HepG2 (cell line): ENCODE data around the gene KLHL21. TPM values are rescaled to one million over a fixed set of nuclear protein-coding genes. Genes with fewer than 3 reads are reported as not detected.

Experiments
- ATAD3A ChIP-seq: sonication (generic); formaldehyde crosslinking; IDR thresholded peaks from 2 replicates; pipeline ENCODE4 v1.4.0; 2020; ENCODE audit warnings: missing genetic modification reagents
- CREM ChIP-seq, 2 experiments: sonication (generic) in 1 of 2; formaldehyde crosslinking in 1 of 2; IDR thresholded peaks; 2 replicates each; pipeline versions ENCODE4 v1.4.0 to v1.6.1; 2016 to 2020; ENCODE audit warnings: antibody characterized with exemption in 1 of 2, mild to moderate bottlenecking in 1 of 2, missing genetic modification reagents in 1 of 2
- FOXJ3 ChIP-seq: sonication (generic); formaldehyde crosslinking; IDR thresholded peaks from 2 replicates; pipeline ENCODE4 v1.4.0; 2020; ENCODE audit warnings: missing genetic modification reagents, mild to moderate bottlenecking, borderline replicate concordance
- GATAD2A ChIP-seq: IDR thresholded peaks from 2 replicates; pipeline ENCODE4 v1.6.1; 2016
- HOXA5 ChIP-seq: sonication (generic); formaldehyde crosslinking; IDR thresholded peaks from 2 replicates; pipeline ENCODE4 v1.4.0; 2020; ENCODE audit warnings: missing genetic modification reagents
- KAT2B ChIP-seq: fragments of 150-350 bp; IDR thresholded peaks from 2 replicates; pipeline ENCODE4 v1.6.1; 2014; ENCODE audit warnings: low read depth, low read length, borderline replicate concordance
- LCORL ChIP-seq, 2 experiments: fragments of 450-650 bp in 1 of 2; sonication (generic) in 1 of 2; formaldehyde crosslinking in 1 of 2; IDR thresholded peaks; 2 replicates each; pipeline versions ENCODE4 v1.5.0 to v1.6.1; 2017 to 2020; ENCODE audit warnings: antibody characterized with exemption in 1 of 2, missing genetic modification reagents in 1 of 2
- MAFF ChIP-seq: IDR thresholded peaks from 2 replicates; pipeline ENCODE4 v1.6.1; 2011; ENCODE audit warnings: low read depth, low read length, improper control_type of control experiment
- MED1 ChIP-seq: sonication (generic); formaldehyde crosslinking; IDR thresholded peaks from 2 replicates; pipeline ENCODE4 v1.4.0; 2020; ENCODE audit warnings: missing genetic modification reagents
- NR2C2 ChIP-seq: sonication (generic); formaldehyde crosslinking; IDR thresholded peaks from 2 replicates; pipeline ENCODE4 v1.4.0; 2020; ENCODE audit warnings: missing genetic modification reagents, mild to moderate bottlenecking, moderate library complexity, borderline replicate concordance
- PHB2 ChIP-seq: fragments of 450-650 bp; IDR thresholded peaks from 2 replicates; pipeline ENCODE4 v1.6.1; 2018; ENCODE audit not compliant: partially characterized antibody
- SP140L ChIP-seq: sonication (generic); formaldehyde crosslinking; IDR thresholded peaks from 2 replicates; pipeline ENCODE4 v1.4.0; 2020; ENCODE audit warnings: missing genetic modification reagents, borderline replicate concordance
- SP5 ChIP-seq: IDR thresholded peaks from 2 replicates; pipeline ENCODE4 v1.6.1; 2016; ENCODE audit warnings: low read depth, borderline replicate concordance
- SRF ChIP-seq: IDR thresholded peaks from 2 replicates; pipeline ENCODE4 v1.6.1; 2011; ENCODE audit warnings: mild to moderate bottlenecking, low read depth, low read length, moderate library complexity
- ZBTB25 ChIP-seq: IDR thresholded peaks from 2 replicates; pipeline ENCODE4 v1.6.1; 2018; ENCODE audit warnings: missing genetic modification reagents
- ZBTB38 ChIP-seq: sonication (generic); formaldehyde crosslinking; IDR thresholded peaks from 2 replicates; pipeline ENCODE4 v1.5.1; 2020; ENCODE audit warnings: mild to moderate bottlenecking, missing genetic modification reagents
- ZMAT3 ChIP-seq: sonication (generic); formaldehyde crosslinking; conservative IDR thresholded peaks from 2 replicates; pipeline ENCODE4 v1.7.0; 2021; ENCODE audit warnings: missing genetic modification reagents
- ZNF276 ChIP-seq: sonication (generic); formaldehyde crosslinking; IDR thresholded peaks from 2 replicates; pipeline ENCODE4 v1.4.0; 2020; ENCODE audit warnings: mild to moderate bottlenecking, low read depth, missing genetic modification reagents
- ZNF33A ChIP-seq: sonication (generic); formaldehyde crosslinking; IDR thresholded peaks from 2 replicates; pipeline ENCODE4 v1.5.1; 2020; ENCODE audit warnings: missing genetic modification reagents, mild to moderate bottlenecking, moderate library complexity, borderline replicate concordance
- ZNF431 ChIP-seq: sonication (generic); formaldehyde crosslinking; IDR thresholded peaks from 2 replicates; pipeline ENCODE4 v1.9.0; 2022; ENCODE audit warnings: missing genetic modification reagents, low read depth, mild to moderate bottlenecking, borderline replicate concordance
- ZNF740 ChIP-seq: sonication (generic); formaldehyde crosslinking; IDR thresholded peaks from 2 replicates; pipeline ENCODE4 v1.4.0; 2020; ENCODE audit warnings: missing genetic modification reagents
- ZNF891 ChIP-seq: sonication (generic); formaldehyde crosslinking; IDR thresholded peaks from 2 replicates; pipeline ENCODE4 v1.5.0; 2020; ENCODE audit warnings: mild to moderate bottlenecking, missing genetic modification reagents
- polyA plus RNA-seq, 8 experiments: library from polyadenylated mRNA; depleted of rRNA in 3 of 8; stranded (reverse) in 7 of 8; unstranded in 1 of 8; fragments of >200 nt; fragmentation: Illumina TruSeq in 4 of 8; extraction: Trizol in 4 of 8; gene quantifications; 2 replicates each; pipeline versions ENCODE4 v1.2.1 to v1.2.3, GENCODE V29; 2011 to 2016; ENCODE audit warnings: low read depth in 4 of 8, missing spikeins in 1 of 8, mixed read lengths in 1 of 8; ENCODE audit not compliant: insufficient read depth in 1 of 8
- total RNA-seq, 5 experiments: library from RNA; depleted of rRNA; stranded (reverse); fragments of >200 nt; fragmentation: Illumina TruSeq; extraction: Trizol; gene quantifications; 2 replicates each; pipeline ENCODE4 v1.2.3, GENCODE V29; 2016; ENCODE audit warnings: low read depth in 1 of 5
- TF ChIP-seq, protein P1 (sequence below): sonication (generic); formaldehyde crosslinking; IDR thresholded peaks from 2 replicates; pipeline ENCODE4 v1.8.0; 2023; ENCODE audit warnings: mild to moderate bottlenecking, missing genetic modification reagents
- TF ChIP-seq, protein P2 (sequence below): sonication (generic); formaldehyde crosslinking; IDR thresholded peaks from 2 replicates; pipeline ENCODE4 v1.8.1; 2023; ENCODE audit warnings: mild to moderate bottlenecking, moderate library complexity, missing genetic modification reagents

The KLHL21 gene
- total and polyA plus RNA-seq, 2 of the 13 experiments (the other 11 are each of a cell fraction or from before 2014, with no cell fraction given): 14.8 to 25.0 TPM

GRCh38 chr1:6601049-6601922 lies 1.4 kb downstream of the KLHL21 start (continued):
- TF ChIP-seq ZNF33A (CRISPR knock-in tag) (no peak), SRF (peak; percentile 94), ZBTB25 (CRISPR knock-in tag) (no peak), KAT2B (no peak), ZMAT3 (CRISPR knock-in tag) (no peak), FOXJ3 (CRISPR knock-in tag) (no peak), SP140L (CRISPR knock-in tag) (no peak), ZBTB38 (CRISPR knock-in tag) (no peak), ATAD3A (no peak), MAFF (peak; percentile 33; the same call in 1 of the 2 replicates), CREM (IDR thresholded peaks at IDR 0.05) (no peak; the same call in none of the 2 replicates), CREM (CRISPR knock-in tag; IDR thresholded peaks at IDR 0.05) (no peak), MED1 (peak; percentile 30; the same call in 1 of the 2 replicates), HOXA5 (CRISPR knock-in tag) (no peak), ZNF431 (CRISPR knock-in tag) (0 out of 2 replicates have a peak, but pooled peaks have one; percentile 3), ZNF891 (CRISPR knock-in tag) (no peak), NR2C2 (CRISPR knock-in tag) (peak; percentile 30; the same call in 1 of the 2 replicates), GATAD2A (CRISPR knock-in tag) (0 out of 2 replicates have a peak, but pooled peaks have one; percentile 19), ZNF740 (CRISPR knock-in tag) (no peak), SP5 (peak; percentile 33; the same call in 1 of the 2 replicates), LCORL (IDR thresholded peaks at IDR 0.05) (no peak), LCORL (CRISPR knock-in tag; IDR thresholded peaks at IDR 0.05) (peak; percentile 63; the same call in 1 of the 2 replicates), PHB2 (no peak), ZNF276 (peak; percentile 20; the same call in 1 of the 2 replicates)
- TF ChIP-seq, protein P1, sequence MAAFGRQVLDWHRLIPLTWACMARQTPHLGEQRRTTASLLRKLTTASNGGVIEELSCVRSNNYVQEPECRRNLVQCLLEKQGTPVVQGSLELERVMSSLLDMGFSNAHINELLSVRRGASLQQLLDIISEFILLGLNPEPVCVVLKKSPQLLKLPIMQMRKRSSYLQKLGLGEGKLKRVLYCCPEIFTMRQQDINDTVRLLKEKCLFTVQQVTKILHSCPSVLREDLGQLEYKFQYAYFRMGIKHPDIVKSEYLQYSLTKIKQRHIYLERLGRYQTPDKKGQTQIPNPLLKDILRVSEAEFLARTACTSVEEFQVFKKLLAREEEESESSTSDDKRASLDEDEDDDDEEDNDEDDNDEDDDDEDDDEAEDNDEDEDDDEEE (CRISPR knock-in tag): peak; percentile 61; the same call in 1 of the 2 replicates
- TF ChIP-seq, protein P2, sequence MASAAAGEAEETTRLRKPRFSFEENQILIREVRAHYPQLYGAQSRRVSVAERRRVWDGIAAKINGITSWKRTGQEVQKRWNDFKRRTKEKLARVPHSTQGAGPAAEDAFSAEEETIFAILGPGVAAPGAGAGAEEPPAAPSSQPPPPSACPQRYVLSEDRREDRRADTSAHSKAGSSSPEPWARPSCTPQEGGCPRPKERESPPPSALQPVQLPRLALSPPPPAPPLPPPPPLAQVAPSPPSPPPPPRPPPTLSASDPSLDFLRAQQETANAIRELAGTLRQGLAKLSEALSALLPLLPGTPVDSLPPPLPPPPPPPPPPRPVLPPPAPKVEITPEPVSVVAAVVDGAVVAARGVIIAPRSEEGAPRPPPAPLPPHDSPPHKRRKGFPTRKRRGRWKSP (CRISPR knock-in tag): no peak
